Activated CD8-positive, alpha-beta T cell treated with anti-CD3 and anti-CD28 coated beads for 36 hours (primary cell): ENCODE measurements around the gene CPSF4L. TPM values are rescaled to one million over a fixed set of nuclear protein-coding genes. Genes with fewer than 3 reads are reported as not detected.

Experiments
- ATAC-seq: fragments of 200-7000 bp; cut with Tn5 transposase; one replicate; pipeline ENCODE4 v1.10.0; 2021; ENCODE audit warnings: mild to moderate bottlenecking, moderate library complexity
- CTCF ChIA-PET: fragments of 350-600 bp; sonication (Branson Sonifier 250); formaldehyde crosslinking; loops from one replicate; lab custom pipeline; 2021; ENCODE audit warnings: antibody characterized with exemption; lab: Charles Lee
- POLR2A ChIA-PET: fragments of 350-600 bp; sonication (Branson Sonifier 250); formaldehyde crosslinking; loops from one replicate; lab custom pipeline; 2021; ENCODE audit warnings: antibody characterized with exemption; lab: Charles Lee
- DNase-seq: peaks from one replicate; pipeline ENCODE4 v3.0.0-alpha.2; 2020
- H3K27ac Mint-ChIP-seq: one replicate; pipeline ENCODE4 v1.8.0; 2021; ENCODE audit warnings: mild to moderate bottlenecking, mixed read lengths
- H3K27me3 Mint-ChIP-seq: one replicate; pipeline ENCODE4 v1.8.0; 2021; ENCODE audit warnings: mixed read lengths
- H3K36me3 Mint-ChIP-seq: one replicate; pipeline ENCODE4 v1.8.0; 2021; ENCODE audit warnings: low read depth, mixed read lengths
- H3K4me1 Mint-ChIP-seq: one replicate; pipeline ENCODE4 v1.8.0; 2021; ENCODE audit warnings: low read depth, mixed read lengths
- H3K4me3 Mint-ChIP-seq: one replicate; pipeline ENCODE4 v1.8.0; 2021; ENCODE audit warnings: mild to moderate bottlenecking, moderate library complexity, mixed read lengths
- H3K9me3 Mint-ChIP-seq: one replicate; pipeline ENCODE4 v1.8.0; 2021; ENCODE audit warnings: mixed read lengths
- CTCF ChIP-seq: fragments of 200-600 bp; IDR thresholded peaks from one replicate; pipeline ENCODE4 v1.8.0; 2022; ENCODE audit warnings: antibody characterized with exemption, mild to moderate bottlenecking
- intact Hi-C: fragments of 100-400 bp; cut with micrococcal nuclease; formaldehyde crosslinking; loops from one replicate; pipeline ENCODE4 v1.10.0; 2022
- total RNA-seq, 2 experiments: library from RNA; stranded (reverse); gene quantifications; one replicate each; pipeline ENCODE4 v1.2.3, GENCODE V29; 2021

The CPSF4L gene
- total RNA-seq, 2 experiments from 2014 or later = not detected

- Mint-ChIP-seq H3K4me1 (no peaks in the 10 kb centered on the region), H3K27me3 (no peaks in the 10 kb centered on the region), H3K36me3 (no peaks in the 10 kb centered on the region), H3K9me3 (no peaks in the 10 kb centered on the region), H3K4me3 (no peak overlapping the region), H3K27ac (no peak overlapping the region)
- DNase-seq (no peak), ATAC-seq (no peak)
- CTCF ChIA-PET = interaction anchor here (0.9 to 2.4 kb wide), 2 partner anchors 22 to 91 kb away, joined by 3 to 14 read pairs; no protein-coding TSS in a partner anchor
- POLR2A ChIA-PET = interaction anchor here (0.7 kb wide), 1 partner anchor 792 kb away, joined by 3 read pairs; no protein-coding TSS in a partner anchor
- no peak for TF ChIP-seq CTCF
- intact Hi-C loops = no loop called here
Measured at GRCh38 chr17:73278465-73279453, 17.1 kb upstream of the CPSF4L start.

DNA sequence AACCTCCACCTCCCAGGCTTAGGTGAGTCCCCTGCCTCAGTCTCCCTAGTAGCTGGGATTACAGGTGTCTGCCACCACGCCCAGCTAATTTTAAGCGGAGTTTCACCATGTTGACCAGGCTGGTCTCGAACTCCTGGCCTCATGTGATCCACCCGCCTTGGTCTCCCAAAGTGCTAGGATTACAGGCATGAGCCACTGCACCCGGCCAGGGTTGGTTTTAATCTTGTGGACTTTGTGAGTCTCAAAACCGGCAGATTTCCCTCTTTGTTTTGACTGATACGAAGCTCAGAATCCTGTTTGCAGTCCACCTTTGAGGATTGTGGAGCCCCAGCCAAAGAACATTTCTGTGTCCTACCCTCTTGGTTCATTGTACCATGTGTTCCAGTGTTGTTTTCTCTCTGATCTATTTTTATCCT is 16.4 kb upstream of the CPSF4L start:
- Mint-ChIP-seq H3K27me3 (no peaks in the 10 kb centered on the region), H3K27ac (no peak overlapping the region), H3K4me1 (no peaks in the 10 kb centered on the region), H3K4me3 (no peak overlapping the region), H3K9me3 (no peaks in the 10 kb centered on the region), H3K36me3 (no peaks in the 10 kb centered on the region)
- ATAC-seq (no peak), DNase-seq (no peak)
- no peak for TF ChIP-seq CTCF
- ChIA-PET POLR2A (interaction anchor here (0.7 kb wide), 1 partner anchor 792 kb away, joined by 3 read pairs; no protein-coding TSS in a partner anchor), CTCF (interaction anchor here (0.9 to 2.4 kb wide), 2 partner anchors 22 to 92 kb away, joined by 3 to 14 read pairs; no protein-coding TSS in a partner anchor)
- intact Hi-C loops = no loop called here

DNA sequence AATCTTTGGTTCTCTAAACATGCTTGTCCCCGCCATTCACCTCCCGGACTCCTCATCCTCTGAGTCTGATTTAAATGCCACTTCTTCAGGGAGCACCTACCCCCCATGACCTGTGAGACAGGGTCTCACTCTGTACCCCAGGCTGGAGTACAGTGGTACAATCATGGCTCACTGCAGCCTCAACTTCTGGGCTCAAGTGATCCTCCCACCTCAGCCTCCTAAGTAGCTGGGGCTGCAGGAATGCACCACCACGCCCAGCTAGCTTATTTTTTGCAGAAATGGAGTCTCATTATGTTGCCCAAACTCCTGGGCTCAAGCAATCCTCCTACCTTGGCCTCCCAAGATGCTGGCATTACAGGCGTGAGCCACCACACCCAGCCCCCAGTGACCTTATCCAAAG is 12.8 kb upstream of the CPSF4L start:
- CTCF ChIA-PET = no interaction called here
- no peak overlapping the region for H3K27ac Mint-ChIP-seq
- H3K4me3 Mint-ChIP-seq = no peak overlapping the region
- no peaks in the 10 kb centered on the region for H3K36me3 Mint-ChIP-seq
- DNase-seq = no peak
- no peak for ATAC-seq
- POLR2A ChIA-PET = no interaction called here
- no peak for TF ChIP-seq CTCF
- intact Hi-C loops = no loop called here
- no peaks in the 10 kb centered on the region for H3K4me1 Mint-ChIP-seq
- H3K27me3 Mint-ChIP-seq = peaks cover 2% of the 10 kb centered on the region
- H3K9me3 Mint-ChIP-seq = no peaks in the 10 kb centered on the region

DNA sequence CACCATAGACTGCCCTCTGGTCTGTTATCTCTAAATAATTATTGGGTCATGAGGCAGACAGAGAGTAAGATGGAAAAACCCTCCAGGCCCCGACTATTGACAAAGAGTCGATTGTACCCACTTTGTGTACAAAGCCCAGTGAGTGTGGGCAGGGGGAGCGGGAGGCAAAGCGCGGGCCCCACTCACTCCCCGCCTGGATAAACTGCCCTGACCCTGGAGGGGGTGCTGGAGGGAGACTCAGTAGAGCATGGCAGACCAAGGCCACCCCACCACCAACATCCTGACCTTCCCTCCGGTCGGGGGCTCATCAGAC is 11.2 kb upstream of the CPSF4L start:
- H3K36me3 Mint-ChIP-seq = no peaks in the 10 kb centered on the region
- ATAC-seq (no peak), DNase-seq (no peak)
- H3K27me3 Mint-ChIP-seq = peaks cover 2% of the 10 kb centered on the region
- CTCF ChIA-PET = no interaction called here
- no peaks in the 10 kb centered on the region for H3K4me1 Mint-ChIP-seq
- no peak for TF ChIP-seq CTCF
- intact Hi-C loops = no loop called here
- POLR2A ChIA-PET = no interaction called here
- no peaks in the 10 kb centered on the region for H3K9me3 Mint-ChIP-seq
- H3K27ac Mint-ChIP-seq = no peak overlapping the region
- H3K4me3 Mint-ChIP-seq = no peak overlapping the region

DNA sequence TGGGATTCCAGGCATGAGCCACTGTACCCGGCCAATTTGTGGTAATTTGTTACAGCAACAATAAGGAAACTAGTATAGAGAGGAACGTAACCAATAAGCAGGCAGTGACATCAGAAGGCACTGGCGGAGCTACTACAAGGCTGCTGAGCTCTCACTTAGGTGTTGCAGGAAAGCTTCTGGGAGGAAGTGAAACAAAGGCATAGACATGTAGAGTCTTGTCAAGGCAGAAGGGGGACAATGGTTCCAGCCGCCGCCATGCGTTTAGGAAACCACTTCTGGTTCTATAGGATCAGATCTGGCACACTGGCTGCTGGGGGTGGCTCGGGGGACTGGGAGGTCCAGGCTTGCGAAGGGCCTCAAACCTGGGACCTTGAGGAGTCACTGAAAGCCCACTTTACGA is 9.4 kb upstream of the CPSF4L start:
- no peak for ATAC-seq
- DNase-seq = no peak
- POLR2A ChIA-PET = interaction anchor here (0.6 kb wide), 1 partner anchor 64 kb away, joined by 5 read pairs; no protein-coding TSS in a partner anchor
- no peaks in the 10 kb centered on the region for H3K36me3 Mint-ChIP-seq
- no peaks in the 10 kb centered on the region for H3K9me3 Mint-ChIP-seq
- peaks cover 2% of the 10 kb centered on the region for H3K27me3 Mint-ChIP-seq
- CTCF ChIA-PET = interaction anchor here (0.6 to 1.1 kb wide), 2 partner anchors 99 to 159 kb away, joined by 3 read pairs; no protein-coding TSS in a partner anchor
- intact Hi-C loops = no loop called here
- TF ChIP-seq CTCF = no peak
- no peak overlapping the region for H3K27ac Mint-ChIP-seq
- H3K4me1 Mint-ChIP-seq = no peaks in the 10 kb centered on the region
- no peak overlapping the region for H3K4me3 Mint-ChIP-seq
